NCI-H146 treated with DMSO at 0.1 percent for 48 hours (cell line): Measurements from ENCODE around the gene SLC6A19.
"Not testable (repeated sequence)": the region's sequence is repeated elsewhere in the genome, so short reads cannot be mapped to it uniquely, and the experiment has no call there.

Experiments
- DNase-seq: peaks from one replicate; lab custom pipeline; 2025; ENCODE audit not compliant: unreplicated experiment; lab: John Stamatoyannopoulos, UW

SLC6A19 gene

GRCh38 chr5:1220351-1220750, 19.0 kb downstream of the SLC6A19 start:
- no peak for DNase-seq

- no peak for DNase-seq
Measured at GRCh38 chr5:1220831-1221230, 19.4 kb downstream of the SLC6A19 start.

GRCh38 chr5:1221721-1222120, 20.3 kb downstream of the SLC6A19 start:
- no peak for DNase-seq

- no peak for DNase-seq
Measured at GRCh38 chr5:1222147-1222546, 20.8 kb downstream of the SLC6A19 start.

GRCh38 chr5:1222621-1223277, 21.4 kb downstream of the SLC6A19 start:
- DNase-seq: no peak

- DNase-seq: no peak
Measured at GRCh38 chr5:1223278-1223670, 21.9 kb downstream of the SLC6A19 start.

GRCh38 chr5:1224631-1225030, 23.2 kb downstream of the SLC6A19 start:
- no peak for DNase-seq

GRCh38 chr5:1225081-1225480, 23.7 kb downstream of the SLC6A19 start, which contains the start of gene SLC6A18:
SLC6A18 (plus strand) TSS chr5:1225381; CDS start chr5:1225478, 97 bp downstream.
- DNase-seq: no peak

GRCh38 chr5:1226231-1226630, 24.8 kb downstream of the SLC6A19 start:
- no peak for DNase-seq

- no peak for DNase-seq
Measured at GRCh38 chr5:1226839-1227581, 25.6 kb downstream of the SLC6A19 start.

GRCh38 chr5:1227667-1228066, 26.3 kb downstream of the SLC6A19 start:
- peak; percentile 82 for DNase-seq

- DNase-seq: no peak
Measured at GRCh38 chr5:1228120-1228519, 26.7 kb downstream of the SLC6A19 start.

- not testable (repeated sequence) for DNase-seq
Measured at GRCh38 chr5:1229023-1229422, 27.6 kb downstream of the SLC6A19 start.

GRCh38 chr5:1229822-1230221, 28.4 kb downstream of the SLC6A19 start:
- DNase-seq: no peak

- no peak for DNase-seq
Measured at GRCh38 chr5:1230551-1230950, 29.2 kb downstream of the SLC6A19 start.

GRCh38 chr5:1231354-1231905, 30.0 kb downstream of the SLC6A19 start:
- no peak for DNase-seq

- peak; percentile 29 for DNase-seq
Measured at GRCh38 chr5:1232780-1233179, 31.4 kb downstream of the SLC6A19 start.

GRCh38 chr5:1235379-1235778, 34.0 kb downstream of the SLC6A19 start:
- no peak for DNase-seq

- DNase-seq: no peak
Measured at GRCh38 chr5:1235838-1236237, 34.4 kb downstream of the SLC6A19 start.

GRCh38 chr5:1239505-1240251, 38.3 kb downstream of the SLC6A19 start:
- no peak for DNase-seq

- no peak for DNase-seq
Measured at GRCh38 chr5:1240496-1241260, 39.3 kb downstream of the SLC6A19 start.
